Tibial artery (tissue), 4 donors: Measurements from ENCODE around the gene FLRT1.

Source experiments
- DNase-seq, 2 donors: peaks; one replicate each; pipeline ENCODE4 v3.0.0-alpha.2; 2019
- H3K27ac ChIP-seq, 2 donors: fragments of 200-600 bp; sonication (generic) in 1 of 2; 1 replicate in 1 of 2; 2 replicates in 1 of 2; pipeline ENCODE4 v1.5.1; 2018 to 2019; ENCODE audit warnings: mild to moderate bottlenecking in 1 of 2
- H3K27me3 ChIP-seq, 2 donors: fragments of 200-600 bp; sonication (generic) in 1 of 2; one replicate each; pipeline versions ENCODE4 v1.5.1 to v1.6.0; 2016 to 2019
- H3K36me3 ChIP-seq, 3 donors: fragments of 200-600 bp; sonication (generic) in 2 of 3; one replicate each; pipeline ENCODE4 v1.5.1; 2016 to 2019; ENCODE audit warnings: mild to moderate bottlenecking in 2 of 3
- H3K4me1 ChIP-seq, 4 donors: fragments of 200-600 bp; sonication (generic) in 2 of 4; 1 replicate in 3 of 4; 2 replicates in 1 of 4; pipeline ENCODE4 v1.5.1; 2016 to 2019
- H3K4me3 ChIP-seq, 2 donors: fragments of 200-600 bp; sonication (generic) in 1 of 2; 1 replicate in 1 of 2; 2 replicates in 1 of 2; pipeline ENCODE4 v1.5.1; 2018 to 2019; ENCODE audit warnings: mild to moderate bottlenecking in 2 of 2
- H3K9me3 ChIP-seq, 3 donors: fragments of 200-600 bp; sonication (generic) in 1 of 3; one replicate each; pipeline ENCODE4 v1.5.1; 2016 to 2019
- CTCF ChIP-seq, 2 experiments: fragments of 200-600 bp in 1 of 2; fragments of 450-650 bp in 1 of 2; IDR thresholded peaks; one replicate each; pipeline ENCODE4 v1.5.1; 2017 to 2019; ENCODE audit warnings: antibody characterized with exemption in 2 of 2, mild to moderate bottlenecking in 1 of 2, moderate library complexity in 1 of 2
- intact Hi-C: fragments of 100-400 bp; cut with DNase I; formaldehyde crosslinking; loops from one replicate; pipeline ENCODE4 v1.15.0; 2023; ENCODE audit warnings: low total_unique reads

Gene FLRT1

GRCh38 chr11:64067230-64067993 lies 31.7 kb downstream of the FLRT1 start:
- intact Hi-C loops: no loop called here
- H3K27me3 ChIP-seq: peaks cover 0 to 42% of the 10 kb centered on the region in 2 donors
- TF ChIP-seq CTCF (IDR thresholded peaks at IDR 0.05): no peak
- no peak for DNase-seq
- H3K9me3 ChIP-seq: no peaks in the 10 kb centered on the region
- no peaks in the 10 kb centered on the region for H3K4me1 ChIP-seq
- no peak overlapping the region for H3K4me3 ChIP-seq
- H3K36me3 ChIP-seq: no peaks in the 10 kb centered on the region
- H3K27ac ChIP-seq: no peak overlapping the region

- Histone ChIP-seq H3K4me1 (no peaks in the 10 kb centered on the region), H3K27me3 (peaks cover 0 to 30% of the 10 kb centered on the region in 2 donors), H3K36me3 (no peaks in the 10 kb centered on the region), H3K4me3 (no peak overlapping the region), H3K27ac (no peak overlapping the region), H3K9me3 (no peaks in the 10 kb centered on the region)
- no peak for DNase-seq
- no peak for TF ChIP-seq CTCF (IDR thresholded peaks at IDR 0.05)
- intact Hi-C loops: no loop called here
Observed at GRCh38 chr11:64068705-64069400, 33.1 kb downstream of the FLRT1 start.

- no peak for DNase-seq
- H3K27ac ChIP-seq: no peak overlapping the region
- H3K27me3 ChIP-seq: peaks cover 0 to 23% of the 10 kb centered on the region in 2 donors
- H3K4me1 ChIP-seq: no peaks in the 10 kb centered on the region
- no peaks in the 10 kb centered on the region for H3K9me3 ChIP-seq
- H3K36me3 ChIP-seq: no peaks in the 10 kb centered on the region
- no peak overlapping the region for H3K4me3 ChIP-seq
- intact Hi-C loops: no loop called here
- TF ChIP-seq CTCF (IDR thresholded peaks at IDR 0.05): no peak
Observed at GRCh38 chr11:64069401-64070313, 33.9 kb downstream of the FLRT1 start.

GRCh38 chr11:64070314-64070681 lies 34.6 kb downstream of the FLRT1 start:
- intact Hi-C loops: no loop called here
- H3K4me1 ChIP-seq: no peaks in the 10 kb centered on the region
- DNase-seq: no peak
- no peaks in the 10 kb centered on the region for H3K9me3 ChIP-seq
- H3K27ac ChIP-seq: no peak overlapping the region
- no peak overlapping the region for H3K4me3 ChIP-seq
- no peaks in the 10 kb centered on the region for H3K36me3 ChIP-seq
- no peak for TF ChIP-seq CTCF (IDR thresholded peaks at IDR 0.05)
- H3K27me3 ChIP-seq: peaks cover 0 to 17% of the 10 kb centered on the region in 2 donors

- Histone ChIP-seq H3K36me3 (no peaks in the 10 kb centered on the region), H3K27me3 (peaks cover 0 to 15% of the 10 kb centered on the region in 2 donors)
- DNase-seq: no peak
Observed at GRCh38 chr11:64071849-64072248, 36.1 kb downstream of the FLRT1 start.

More at GRCh38 chr11:64071849-64072248, 36.1 kb downstream of the FLRT1 start:
- Histone ChIP-seq H3K4me3 (no peak overlapping the region), H3K9me3 (no peaks in the 10 kb centered on the region), H3K27ac (no peak overlapping the region), H3K4me1 (no peaks in the 10 kb centered on the region)
- intact Hi-C loops: no loop called here
- no peak for TF ChIP-seq CTCF (IDR thresholded peaks at IDR 0.05)
